Muscle layer of colon (tissue), 2 donors: ENCODE results near the gene REEP1.

Experiments
- H3K27ac ChIP-seq: one replicate; pipeline ENCODE4 v1.7.0; 2013; ENCODE audit warnings: low read depth, mild to moderate bottlenecking, low read length, moderate library complexity
- H3K27me3 ChIP-seq, 2 donors: one replicate each; pipeline ENCODE4 v1.7.0; 2013; ENCODE audit warnings: low read length in 2 of 2, mild to moderate bottlenecking in 2 of 2; ENCODE audit not compliant: insufficient read depth in 2 of 2, control insufficient read depth in 1 of 2
- H3K36me3 ChIP-seq: one replicate; pipeline ENCODE4 v1.7.0; 2013; ENCODE audit warnings: mild to moderate bottlenecking, low read length; ENCODE audit not compliant: insufficient read depth
- H3K4me1 ChIP-seq: one replicate; pipeline ENCODE4 v1.7.0; 2013; ENCODE audit warnings: mild to moderate bottlenecking, low read length; ENCODE audit not compliant: insufficient read depth
- H3K4me3 ChIP-seq, 2 donors: one replicate each; pipeline ENCODE4 v1.7.0; 2013; ENCODE audit warnings: low read length in 2 of 2, low read depth in 1 of 2, mild to moderate bottlenecking in 1 of 2, moderate library complexity in 1 of 2
- H3K9ac ChIP-seq: one replicate; pipeline ENCODE4 v1.7.0; 2013; ENCODE audit warnings: low read length
- H3K9me3 ChIP-seq: one replicate; pipeline ENCODE4 v1.7.0; 2013; ENCODE audit warnings: mild to moderate bottlenecking, low read length
- donor health status: abdominal sarcoma.
- donor health status: Adenocarcinoma of cecum.

REEP1 gene

GRCh38 chr2:86185517-86186212 lies 151.8 kb downstream of the REEP1 start:
- Histone ChIP-seq H3K9me3 (no peaks in the 10 kb centered on the region), H3K27me3 (no peaks in the 10 kb centered on the region), H3K4me1 (peaks cover 25% of the 10 kb centered on the region), H3K36me3 (peaks cover 5% of the 10 kb centered on the region), H3K27ac (no peak overlapping the region), H3K4me3 (no peak overlapping the region), H3K9ac (no peak overlapping the region)

GRCh38 chr2:86176597-86176996 lies 160.8 kb downstream of the REEP1 start:
- Histone ChIP-seq H3K9me3 (no peaks in the 10 kb centered on the region), H3K4me3 (no peak overlapping the region), H3K9ac (no peak overlapping the region), H3K4me1 (no peaks in the 10 kb centered on the region), H3K27me3 (no peaks in the 10 kb centered on the region), H3K36me3 (peaks cover 29% of the 10 kb centered on the region), H3K27ac (no peak overlapping the region)

DNA sequence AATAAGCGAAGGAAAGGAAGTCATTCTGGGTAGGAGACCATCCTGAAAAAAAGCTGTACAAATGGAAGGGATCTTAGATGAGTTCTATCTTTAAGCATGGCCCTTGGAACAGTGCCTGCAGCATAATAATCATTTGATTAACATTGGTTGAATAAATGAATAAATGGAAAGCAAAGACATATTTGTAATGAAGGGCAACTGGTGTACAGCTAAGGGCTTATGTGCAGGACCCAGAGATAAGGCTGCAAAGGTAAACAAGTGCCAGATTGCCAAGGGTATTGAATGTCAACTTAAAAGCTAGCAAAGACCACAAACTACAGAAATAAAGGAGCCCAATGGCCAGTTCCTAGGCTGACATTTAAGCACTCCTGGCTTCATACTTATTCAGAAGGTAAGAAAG lies 161.6 kb downstream of the REEP1 start:
- peaks cover 31% of the 10 kb centered on the region for H3K36me3 ChIP-seq

DNA sequence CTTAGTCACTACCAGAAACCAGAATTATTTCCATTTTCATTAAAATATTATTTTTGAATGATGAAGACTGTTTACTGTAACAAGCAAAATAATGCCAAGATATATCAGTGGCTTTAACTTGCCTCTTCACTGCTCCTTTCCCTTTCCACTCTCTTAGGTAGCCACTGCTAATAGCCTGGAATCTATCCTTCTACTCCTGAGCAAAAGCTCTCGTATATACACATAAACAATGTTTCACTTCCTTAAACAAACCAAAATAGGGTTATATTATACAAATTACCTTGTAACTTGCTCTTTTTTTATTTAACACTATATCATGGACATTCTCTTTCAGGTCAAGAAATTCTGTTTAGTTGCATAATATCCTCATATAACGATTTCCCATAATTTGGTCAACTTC lies 163.0 kb downstream of the REEP1 start:
- Histone ChIP-seq H3K9ac (no peak overlapping the region), H3K36me3 (peaks cover 38% of the 10 kb centered on the region), H3K9me3 (no peaks in the 10 kb centered on the region), H3K27me3 (no peaks in the 10 kb centered on the region), H3K27ac (no peak overlapping the region), H3K4me1 (no peaks in the 10 kb centered on the region), H3K4me3 (no peak overlapping the region)

More for the DNA sequence above, 161.6 kb downstream of the REEP1 start:
- H3K9me3 ChIP-seq: no peaks in the 10 kb centered on the region
- no peak overlapping the region for H3K4me3 ChIP-seq
- no peak overlapping the region for H3K27ac ChIP-seq
- H3K4me1 ChIP-seq: no peaks in the 10 kb centered on the region
- H3K9ac ChIP-seq: no peak overlapping the region
- H3K27me3 ChIP-seq: no peaks in the 10 kb centered on the region

- Histone ChIP-seq H3K4me1 (no peaks in the 10 kb centered on the region), H3K9me3 (no peaks in the 10 kb centered on the region), H3K9ac (no peak overlapping the region), H3K36me3 (peaks cover 40% of the 10 kb centered on the region), H3K4me3 (no peak overlapping the region), H3K27ac (no peak overlapping the region), H3K27me3 (no peaks in the 10 kb centered on the region)
Measured at GRCh38 chr2:86172610-86173009, 164.8 kb downstream of the REEP1 start.

- H3K4me1 ChIP-seq: no peaks in the 10 kb centered on the region
- H3K27me3 ChIP-seq: no peaks in the 10 kb centered on the region
- H3K9ac ChIP-seq: no peak overlapping the region
- H3K36me3 ChIP-seq: peaks cover 36% of the 10 kb centered on the region
- H3K9me3 ChIP-seq: no peaks in the 10 kb centered on the region
- H3K4me3 ChIP-seq: no peak overlapping the region
- H3K27ac ChIP-seq: no peak overlapping the region
Measured at GRCh38 chr2:86171295-86171694, 166.1 kb downstream of the REEP1 start.

DNA sequence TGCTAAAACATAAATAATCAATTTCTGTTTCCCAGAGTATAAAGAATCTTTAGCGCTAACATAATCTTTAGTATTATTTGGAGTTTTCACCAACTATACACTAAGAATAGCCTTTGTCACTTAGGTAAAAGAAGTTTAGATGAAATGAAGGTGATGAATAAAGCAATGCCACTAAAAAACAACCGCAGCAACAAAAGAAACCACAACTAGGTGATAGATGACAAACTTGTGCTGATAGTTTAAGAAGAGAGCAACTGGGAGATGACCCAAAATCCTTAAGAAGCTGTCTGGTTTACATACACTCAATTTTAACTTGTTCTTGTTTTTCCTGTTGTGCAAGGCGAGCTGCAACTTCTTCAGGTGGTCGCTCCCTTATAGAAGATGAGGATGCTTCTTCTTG lies 167.0 kb downstream of the REEP1 start:
- Histone ChIP-seq H3K27ac (no peak overlapping the region), H3K27me3 (no peaks in the 10 kb centered on the region), H3K4me3 (no peak overlapping the region), H3K36me3 (peaks cover 43% of the 10 kb centered on the region), H3K9ac (no peak overlapping the region), H3K4me1 (no peaks in the 10 kb centered on the region), H3K9me3 (no peaks in the 10 kb centered on the region)
